Lung (tissue), 12 donors: ENCODE data around the gene HES7. TPM values are rescaled to one million over a fixed set of nuclear protein-coding genes. Genes with fewer than 3 reads are reported as not detected.

Experiments used
- ATAC-seq: fragments of 200-7000 bp; cut with Tn5 transposase; one replicate; pipeline ENCODE4 v1.9.1; 2020; ENCODE audit warnings: moderate number of reproducible peaks; ENCODE audit not compliant: insufficient read depth, low FRiP score
- DNase-seq, 3 donors: peaks; one replicate each; pipeline ENCODE4 v3.0.0-alpha.2; 2013 to 2017
- H3K27ac ChIP-seq, 2 donors: one replicate each; pipeline ENCODE4 v1.5.1; 2013; ENCODE audit warnings: mild to moderate bottlenecking in 2 of 2, moderate library complexity in 2 of 2, control low read depth in 1 of 2, inconsistent platforms in 1 of 2, low read depth in 1 of 2, low read length in 1 of 2
- H3K27me3 ChIP-seq, 3 donors: one replicate each; pipeline ENCODE4 v1.5.1; 2013; ENCODE audit warnings: low read length in 2 of 3; ENCODE audit not compliant: control insufficient read depth in 3 of 3, insufficient read depth in 3 of 3
- H3K36me3 ChIP-seq, 4 donors: one replicate each; pipeline ENCODE4 v1.5.1; 2013; ENCODE audit warnings: low read length in 4 of 4, mild to moderate bottlenecking in 1 of 4, moderate library complexity in 1 of 4; ENCODE audit not compliant: control insufficient read depth in 4 of 4, insufficient read depth in 4 of 4
- H3K4me1 ChIP-seq, 5 donors: one replicate each; pipeline ENCODE4 v1.5.1; 2013; ENCODE audit warnings: low read length in 5 of 5, mild to moderate bottlenecking in 2 of 5, moderate library complexity in 1 of 5; ENCODE audit not compliant: control insufficient read depth in 5 of 5, insufficient read depth in 5 of 5
- H3K4me3 ChIP-seq: one replicate; pipeline ENCODE4 v1.5.1; 2013; ENCODE audit warnings: mild to moderate bottlenecking, control low read depth, moderate library complexity
- H3K9ac ChIP-seq, 2 donors: one replicate each; pipeline ENCODE4 v1.5.1; 2013; ENCODE audit warnings: low read length in 2 of 2, control low read depth in 1 of 2; ENCODE audit not compliant: insufficient read depth in 1 of 2
- H3K9me3 ChIP-seq, 4 donors: one replicate each; pipeline ENCODE4 v1.5.1; 2013; ENCODE audit warnings: low read length in 3 of 4, mild to moderate bottlenecking in 1 of 4, moderate library complexity in 1 of 4; ENCODE audit not compliant: control insufficient read depth in 4 of 4, insufficient read depth in 3 of 4
- WGBS, 2 donors: extraction: QIAGEN DNeasy Blood & Tissue Kit; methylation state at CpG; one replicate each; pipeline ENCODE4 v1.1.7; 2013; 5-methylcytosine and 5-hydroxymethylcytosine counted together
- polyA plus RNA-seq, 2 donors: library from polyadenylated mRNA; stranded (reverse); fragments of 200-250 nt; gene quantifications; one replicate each; pipeline ENCODE4 v1.2.1, GENCODE V29; 2013
- total RNA-seq, 2 donors: library from RNA; depleted of rRNA in 1 of 2; stranded (reverse); fragments of >200 nt in 1 of 2; gene quantifications; one replicate each; pipeline ENCODE4 v1.2.1, GENCODE V29; 2014 to 2021
- TF ChIP-seq, protein P1 (sequence below): IDR thresholded peaks from 2 replicates; pipeline ENCODE4 v1.5.1; 2012; ENCODE audit warnings: mild to moderate bottlenecking; ENCODE audit errors: control extremely low read depth, extremely low read depth
- donor health status: control.
- donor health status: control.
- donor health status: Bipolar disorder and iron deficiency.
- donor health status: healthy.
- donor health status: DM: yes; HTN: yes; CAD: no.

Gene HES7
- total and polyA plus RNA-seq, 4 donors: 0.22 to 0.55 (median 0.28) TPM; not detected in 1

DNA sequence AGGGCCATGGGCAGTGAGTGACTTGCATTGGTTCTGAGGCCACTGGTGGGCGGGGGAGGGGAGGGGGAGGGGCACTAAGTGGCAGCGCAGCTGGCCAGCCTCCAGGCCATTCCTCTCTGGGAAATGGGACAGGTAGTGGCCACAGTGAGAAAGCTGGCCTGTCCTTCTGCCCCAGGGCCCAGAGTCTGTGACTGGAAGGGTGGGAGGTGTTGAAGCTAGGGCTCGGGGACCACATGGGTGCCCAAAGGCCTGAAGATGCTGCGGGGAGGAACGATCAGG lies 36.0 kb downstream of the HES7 start:
- Histone ChIP-seq H3K27ac (no peak overlapping the region), H3K9me3 (no peaks in the 10 kb centered on the region), H3K36me3 (no peaks in the 10 kb centered on the region), H3K4me3 (no peak overlapping the region), H3K4me1 (no peaks in the 10 kb centered on the region), H3K9ac (no peak overlapping the region), H3K27me3 (peaks cover 0 to 32% (median 12%) of the 10 kb centered on the region in 3 donors)
- ATAC-seq (no peak), DNase-seq (no peak)
- WGBS, 2 donors: 74 to 80% methylated on average over 5 of the region's 5 CpGs
- TF ChIP-seq, protein P1, sequence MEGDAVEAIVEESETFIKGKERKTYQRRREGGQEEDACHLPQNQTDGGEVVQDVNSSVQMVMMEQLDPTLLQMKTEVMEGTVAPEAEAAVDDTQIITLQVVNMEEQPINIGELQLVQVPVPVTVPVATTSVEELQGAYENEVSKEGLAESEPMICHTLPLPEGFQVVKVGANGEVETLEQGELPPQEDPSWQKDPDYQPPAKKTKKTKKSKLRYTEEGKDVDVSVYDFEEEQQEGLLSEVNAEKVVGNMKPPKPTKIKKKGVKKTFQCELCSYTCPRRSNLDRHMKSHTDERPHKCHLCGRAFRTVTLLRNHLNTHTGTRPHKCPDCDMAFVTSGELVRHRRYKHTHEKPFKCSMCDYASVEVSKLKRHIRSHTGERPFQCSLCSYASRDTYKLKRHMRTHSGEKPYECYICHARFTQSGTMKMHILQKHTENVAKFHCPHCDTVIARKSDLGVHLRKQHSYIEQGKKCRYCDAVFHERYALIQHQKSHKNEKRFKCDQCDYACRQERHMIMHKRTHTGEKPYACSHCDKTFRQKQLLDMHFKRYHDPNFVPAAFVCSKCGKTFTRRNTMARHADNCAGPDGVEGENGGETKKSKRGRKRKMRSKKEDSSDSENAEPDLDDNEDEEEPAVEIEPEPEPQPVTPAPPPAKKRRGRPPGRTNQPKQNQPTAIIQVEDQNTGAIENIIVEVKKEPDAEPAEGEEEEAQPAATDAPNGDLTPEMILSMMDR: no peak

DNA sequence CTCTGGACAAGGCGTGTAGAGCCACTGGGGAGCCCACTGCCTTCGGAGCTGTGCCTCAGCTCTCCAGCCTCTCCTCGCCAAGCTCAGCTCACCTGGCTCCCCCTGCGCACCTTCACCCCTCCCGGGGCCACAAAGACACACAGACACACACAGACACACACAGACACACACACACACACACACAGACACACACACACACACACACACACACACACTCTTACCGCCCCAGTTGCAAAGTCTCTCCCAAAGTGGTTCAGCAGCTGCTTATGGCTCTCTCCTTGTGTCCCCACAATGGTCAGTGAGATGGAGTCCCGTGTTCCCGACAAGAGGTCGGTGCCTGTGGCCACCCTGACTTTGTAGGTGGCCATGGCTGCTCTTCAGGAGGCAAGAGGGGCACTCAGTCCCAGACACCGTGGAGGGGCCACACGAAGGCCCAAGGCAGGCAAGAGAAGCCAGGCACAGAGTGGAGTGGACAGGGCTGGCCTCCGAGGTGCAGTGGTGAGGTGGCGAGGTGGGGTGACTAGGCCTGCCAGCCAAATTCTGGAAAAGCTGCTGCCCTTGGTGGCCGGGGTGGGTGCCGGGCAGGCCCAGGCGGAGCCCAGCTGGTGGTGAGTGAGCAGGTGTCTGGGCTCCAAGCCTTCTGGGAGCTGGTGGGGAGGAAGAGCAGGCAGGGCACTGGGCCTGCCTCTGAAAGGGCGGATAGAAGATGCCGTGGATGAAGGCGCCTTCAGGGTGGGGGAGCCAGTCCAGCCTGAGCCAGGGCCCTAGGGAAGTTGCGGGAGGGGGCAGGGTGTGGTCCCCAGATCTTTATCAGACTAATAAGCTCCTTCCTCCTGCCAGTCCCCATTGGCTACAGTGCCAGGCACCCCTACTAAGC lies 36.6 kb downstream of the HES7 start, which contains the start of gene ALOX12B:
ALOX12B (minus strand) TSS at position 642 of the 877 bp plus-strand sequence; CDS start at position 368, 274 bp downstream.
- no peak for ATAC-seq
- H3K27ac ChIP-seq: no peak within 1 kb of the TSS
- H3K9ac ChIP-seq: no peak within 1 kb of the TSS
- 79% methylated on average over 19 to 20 of the region's 20 CpGs for WGBS, 2 donors
- TF ChIP-seq, protein P1: no peak
- no peaks in the 10 kb centered on the region for H3K36me3 ChIP-seq
- H3K4me1 ChIP-seq: no peaks in the 10 kb centered on the region
- no peaks in the 10 kb centered on the region for H3K9me3 ChIP-seq
- H3K27me3 ChIP-seq: peaks cover 0 to 37% (median 17%) of the 10 kb centered on the region in 3 donors
- DNase-seq: no peak
- H3K4me3 ChIP-seq: no peak within 1 kb of the TSS

DNA sequence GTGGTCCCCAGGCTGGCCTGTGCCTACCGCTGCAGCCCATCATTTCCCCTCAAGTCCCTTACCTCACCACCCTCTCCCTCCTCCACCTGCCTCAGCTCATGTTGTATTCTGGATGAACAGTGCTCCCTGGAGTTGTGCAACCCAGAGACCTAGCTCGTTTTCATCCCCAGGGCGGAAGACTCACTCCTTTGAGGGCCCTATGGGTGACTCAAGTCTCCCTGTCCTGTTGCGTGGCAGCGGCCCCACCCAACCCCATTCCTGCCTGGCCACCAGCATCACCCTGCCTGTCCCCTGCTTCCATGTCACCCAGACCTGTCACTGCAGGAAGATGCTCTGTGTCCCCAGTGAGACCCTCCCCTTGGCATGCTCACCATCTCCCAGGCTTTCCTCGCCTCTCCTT lies 39.7 kb downstream of the HES7 start:
- Histone ChIP-seq H3K9ac (no peak overlapping the region), H3K4me3 (no peak overlapping the region), H3K9me3 (peaks cover 0 to under 1% (median 0%) of the 10 kb centered on the region in 4 donors), H3K27ac (no peak overlapping the region), H3K4me1 (peaks cover 0 to 8% (median 0%) of the 10 kb centered on the region in 5 donors), H3K36me3 (no peaks in the 10 kb centered on the region), H3K27me3 (peaks cover 0 to 47% (median 31%) of the 10 kb centered on the region in 3 donors)
- TF ChIP-seq, protein P1: no peak
- WGBS, 2 donors: 79 to 85% methylated on average over 6 of the region's 6 CpGs
- no peak for ATAC-seq
- no peak for DNase-seq
